RPMI8226 (cell line): ENCODE data around the gene ACAT2.
"Not testable (repeated sequence)": the region's sequence is repeated elsewhere in the genome, so short reads cannot be mapped to it uniquely, and the experiment has no call there.

Experiments
- DNase-seq: peaks from one replicate; pipeline ENCODE4 v3.0.0-alpha.2; 2015

ACAT2 gene

GRCh38 chr6:159777240-159777904 is 15.5 kb downstream of the ACAT2 start:
- DNase-seq, result no peak

- DNase-seq, result no peak
Observed at GRCh38 chr6:159778131-159778530, 16.3 kb downstream of the ACAT2 start.

GRCh38 chr6:159778542-159779103 is 16.8 kb downstream of the ACAT2 start:
- DNase-seq, result no peak

- peak; percentile 21 for DNase-seq
Observed at GRCh38 chr6:159788276-159788675, 26.4 kb downstream of the ACAT2 start.

- DNase-seq, result peak; percentile 53
Observed at GRCh38 chr6:159788753-159789376, 27.0 kb downstream of the ACAT2 start.

- peak; percentile 100 for DNase-seq
Observed at GRCh38 chr6:159789377-159790148, 27.7 kb downstream of the ACAT2 start, which contains the start of gene TCP1. Gene TCP1 (minus strand): TSS chr6:159789602. CDS start chr6:159789468, 134 bp downstream.

- DNase-seq, result peak; percentile 96
Observed at GRCh38 chr6:159790149-159790955, 28.5 kb downstream of the ACAT2 start, which contains the start of gene MRPL18. Gene MRPL18 (plus strand): TSS chr6:159790467. CDS start chr6:159790588, 121 bp downstream.

- DNase-seq, result peak; percentile 56
Observed at GRCh38 chr6:159790956-159791598, 29.2 kb downstream of the ACAT2 start.

- DNase-seq, result not testable (repeated sequence)
Observed at GRCh38 chr6:159794976-159795375, 33.1 kb downstream of the ACAT2 start.

GRCh38 chr6:159797554-159797953 is 35.7 kb downstream of the ACAT2 start:
- DNase-seq, result no peak

GRCh38 chr6:159800141-159800865 is 38.5 kb downstream of the ACAT2 start, which contains the start of gene PNLDC1:
Gene PNLDC1 (plus strand): TSS chr6:159800276. CDS start chr6:159800308, 32 bp downstream.
- no peak for DNase-seq

- DNase-seq, result no peak
Observed at GRCh38 chr6:159801935-159802334, 40.1 kb downstream of the ACAT2 start.

- DNase-seq, result no peak
Observed at GRCh38 chr6:159804504-159804903, 42.7 kb downstream of the ACAT2 start.

GRCh38 chr6:159805440-159806020 is 43.7 kb downstream of the ACAT2 start:
- no peak for DNase-seq

GRCh38 chr6:159806021-159806458 is 44.2 kb downstream of the ACAT2 start:
- DNase-seq, result no peak

- DNase-seq, result no peak
Observed at GRCh38 chr6:159807150-159807858, 45.5 kb downstream of the ACAT2 start.

GRCh38 chr6:159808647-159809046 is 46.8 kb downstream of the ACAT2 start:
- DNase-seq, result no peak

- DNase-seq, result no peak
Observed at GRCh38 chr6:159809149-159809548, 47.3 kb downstream of the ACAT2 start.

- no peak for DNase-seq
Observed at GRCh38 chr6:159813781-159814180, 51.9 kb downstream of the ACAT2 start.

GRCh38 chr6:159815410-159815809 is 53.6 kb downstream of the ACAT2 start:
- no peak for DNase-seq
